Suprapubic skin (tissue), 3 donors: ENCODE data around the gene FAM171A1.

Source experiments
- CTCF ChIP-seq, 2 donors: fragments of 200-600 bp in 1 of 2; fragments of 450-650 bp in 1 of 2; sonication (generic) in 1 of 2; IDR thresholded peaks; one replicate each; pipeline ENCODE4 v1.5.1; 2016 to 2019; ENCODE audit warnings: antibody characterized with exemption in 2 of 2, mild to moderate bottlenecking in 1 of 2, moderate library complexity in 1 of 2
- POLR2A ChIP-seq, 2 donors: fragments of 450-650 bp; IDR thresholded peaks; one replicate each; pipeline ENCODE4 v1.6.1; 2017; ENCODE audit warnings: antibody characterized with exemption in 2 of 2, mild to moderate bottlenecking in 2 of 2, moderate library complexity in 2 of 2

- no peak for TF ChIP-seq POLR2A (IDR thresholded peaks at IDR 0.05)
- TF ChIP-seq CTCF (IDR thresholded peaks at IDR 0.05), result no peak
These were observed 64.3 kb downstream of the FAM171A1 start for GRCh38 chr10:15306735-15307280.
